ENCODE measurements around the gene GAPDHS. TPM values are rescaled to one million over a fixed set of nuclear protein-coding genes. Genes with fewer than 3 reads are reported as not detected.

GAPDHS gene
- total and polyA plus RNA-seq, 8 donors, result not detected

GRCh38 chr19:35511337-35511736 is 21.9 kb upstream of the GAPDHS start:
- H3K9me3 ChIP-seq, result no peaks in the 10 kb centered on the region
- no peak overlapping the region for H3K27ac ChIP-seq
- H3K27me3 ChIP-seq, result no peaks in the 10 kb centered on the region
- no peak for ATAC-seq
- no peak for FAIRE-seq
- no peak overlapping the region for H3K4me3 ChIP-seq
- peaks cover 0 to 8% (median 4%) of the 10 kb centered on the region in 3 donors for H3K4me1 ChIP-seq
- intact Hi-C loops (cut with DNase I), result no loop called here
- peak in 1 of 6 donors; percentile 52 for DNase-seq
- WGBS, 2 donors, result 70 to 84% methylated on average over 7 of the region's 7 CpGs
- H3K36me3 ChIP-seq, result no peaks in the 10 kb centered on the region
- TF ChIP-seq CTCF (IDR thresholded peaks at IDR 0.05), result no peak

- peaks cover 0 to 8% (median 4%) of the 10 kb centered on the region in 3 donors for H3K4me1 ChIP-seq
- FAIRE-seq, result no peak
- H3K36me3 ChIP-seq, result no peaks in the 10 kb centered on the region
- no peaks in the 10 kb centered on the region for H3K27me3 ChIP-seq
- intact Hi-C loops (cut with DNase I), result no loop called here
- no peak for TF ChIP-seq CTCF (IDR thresholded peaks at IDR 0.05)
- H3K4me3 ChIP-seq, result no peak overlapping the region
- WGBS, 2 donors, result 85 to 89% methylated on average over 15 of the region's 15 CpGs
- no peak for ATAC-seq
- no peaks in the 10 kb centered on the region for H3K9me3 ChIP-seq
- no peak for DNase-seq
- no peak overlapping the region for H3K27ac ChIP-seq
Observed at GRCh38 chr19:35512831-35513627, 20.2 kb upstream of the GAPDHS start.

GRCh38 chr19:35513628-35514281 is 19.5 kb upstream of the GAPDHS start, which contains the start of gene DMKN:
Gene DMKN (minus strand): TSS chr19:35513649. CDS start chr19:35513475, 174 bp downstream.
- no peaks in the 10 kb centered on the region for H3K9me3 ChIP-seq
- TF ChIP-seq CTCF (IDR thresholded peaks at IDR 0.05), result no peak
- H3K4me1 ChIP-seq, result peaks cover 0 to 3% (median 0%) of the 10 kb centered on the region in 3 donors
- DNase-seq (no peak), ATAC-seq (no peak), FAIRE-seq (no peak)
- H3K27ac ChIP-seq, result no peak within 1 kb of the TSS
- no peak within 1 kb of the TSS for H3K4me3 ChIP-seq
- no peaks in the 10 kb centered on the region for H3K36me3 ChIP-seq
- WGBS, 2 donors, result 33 to 37% methylated on average over 11 to 15 of the region's 15 CpGs
- no peaks in the 10 kb centered on the region for H3K27me3 ChIP-seq
- intact Hi-C loops (cut with DNase I), result no loop called here

GRCh38 chr19:35514282-35514809 is 18.9 kb upstream of the GAPDHS start:
- no peaks in the 10 kb centered on the region for H3K9me3 ChIP-seq
- intact Hi-C loops (cut with DNase I), result no loop called here
- no peaks in the 10 kb centered on the region for H3K4me1 ChIP-seq
- FAIRE-seq, result no peak
- no peak for DNase-seq
- no peak overlapping the region for H3K27ac ChIP-seq
- H3K4me3 ChIP-seq, result no peak overlapping the region
- no peak for TF ChIP-seq CTCF (IDR thresholded peaks at IDR 0.05)
- ATAC-seq, result no peak
- 42 to 49% methylated on average over 16 to 20 of the region's 20 CpGs for WGBS, 2 donors
- no peaks in the 10 kb centered on the region for H3K36me3 ChIP-seq
- H3K27me3 ChIP-seq, result no peaks in the 10 kb centered on the region

Data from pancreas (tissue), 10 donors.